ENCODE results near the gene SLC6A11. TPM values are rescaled to one million over a fixed set of nuclear protein-coding genes. Genes with fewer than 3 reads are reported as not detected.

The SLC6A11 gene
- total RNA-seq: not detected in 2 replicates

DNA sequence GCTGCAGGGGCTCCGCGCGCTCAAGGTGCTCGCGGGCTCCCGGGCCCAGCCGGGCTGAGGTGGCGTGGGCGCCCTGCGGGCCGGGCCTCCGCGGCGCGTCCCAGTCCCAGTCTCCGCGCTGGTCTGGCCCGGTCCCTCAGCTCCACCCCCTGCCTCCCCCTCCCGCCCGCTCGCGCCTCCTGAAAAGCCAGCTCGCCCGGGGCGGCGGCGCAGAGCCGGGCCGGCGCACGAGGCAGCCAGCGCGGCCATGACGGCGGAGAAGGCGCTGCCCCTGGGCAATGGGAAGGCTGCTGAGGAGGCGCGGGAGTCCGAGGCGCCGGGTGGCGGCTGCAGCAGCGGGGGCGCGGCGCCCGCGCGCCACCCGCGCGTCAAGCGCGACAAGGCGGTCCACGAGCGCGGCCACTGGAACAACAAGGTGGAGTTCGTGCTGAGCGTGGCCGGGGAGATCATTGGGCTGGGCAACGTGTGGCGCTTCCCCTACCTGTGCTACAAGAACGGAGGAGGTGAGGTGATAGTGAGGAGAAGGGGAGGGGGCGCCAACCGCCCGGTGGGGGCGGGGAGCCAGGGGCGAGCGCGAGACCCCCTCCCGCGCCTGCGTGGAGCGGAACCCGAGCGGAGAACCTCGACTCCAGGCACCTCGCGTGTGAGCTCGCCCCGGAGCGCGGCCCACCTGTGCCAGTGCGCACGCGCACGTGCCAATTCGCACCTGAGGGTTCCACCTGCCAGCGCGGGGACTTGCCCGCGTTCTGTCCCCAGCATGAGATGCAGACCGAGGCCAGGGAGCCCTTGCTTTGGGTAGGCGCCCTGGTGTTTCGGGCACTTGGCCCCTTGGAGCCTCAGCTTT, at the start of gene SLC6A11:
SLC6A11 (plus strand) TSS at position 210 of the 844 bp plus-strand sequence; CDS start at position 248, 38 bp downstream.

Other genes with a start within 250 kb of the SLC6A11 start
- not detected in 2 replicates for gene SLC6A1, start 176.5 kb downstream of the SLC6A11 start, total RNA-seq

All from myometrial cell (primary cell).